Left lung (tissue), 10 donors: ENCODE data around the gene SUMF2. TPM values are rescaled to one million over a fixed set of nuclear protein-coding genes. Genes with fewer than 3 reads are reported as not detected.

ENCODE experiments used
- ATAC-seq: fragments of 200-7000 bp; cut with Tn5 transposase; one replicate; pipeline ENCODE4 v1.9.1; 2020; ENCODE audit warnings: moderate library complexity
- DNase-seq, 4 donors: peaks; one replicate each; pipeline ENCODE4 v3.0.0-alpha.2; 2013 to 2020
- H3K27ac ChIP-seq, 2 donors: fragments of 200-600 bp; sonication (generic) in 1 of 2; one replicate each; pipeline versions ENCODE4 v1.5.0 to v1.8.0; 2020 to 2021
- H3K27me3 ChIP-seq, 2 donors: fragments of 200-600 bp; sonication (generic) in 1 of 2; one replicate each; pipeline versions ENCODE4 v1.5.0 to v1.8.0; 2020 to 2021
- H3K36me3 ChIP-seq, 2 donors: fragments of 200-600 bp; sonication (generic) in 1 of 2; one replicate each; pipeline versions ENCODE4 v1.5.0 to v1.8.0; 2020 to 2021
- H3K4me1 ChIP-seq, 2 donors: fragments of 200-600 bp; one replicate each; pipeline ENCODE4 v1.8.0; 2021
- H3K4me3 ChIP-seq, 2 donors: fragments of 200-600 bp; sonication (generic) in 1 of 2; one replicate each; pipeline versions ENCODE4 v1.5.0 to v1.8.0; 2020 to 2021; ENCODE audit warnings: mild to moderate bottlenecking in 1 of 2
- H3K9me3 ChIP-seq, 2 donors: fragments of 200-600 bp; sonication (generic) in 1 of 2; one replicate each; pipeline versions ENCODE4 v1.5.0 to v1.8.0; 2020 to 2021
- CTCF ChIP-seq, 2 donors: fragments of 200-600 bp; sonication (generic) in 1 of 2; IDR thresholded peaks; one replicate each; pipeline versions ENCODE4 v1.5.0 to v1.8.0; 2021; ENCODE audit warnings: antibody characterized with exemption in 2 of 2
- intact Hi-C, 2 donors: fragments of 100-400 bp; cut with DNase I; formaldehyde crosslinking; loops; one replicate each; pipeline versions ENCODE4 v1.11.2 to v1.14.2; 2022
- polyA plus RNA-seq, 6 donors: library from polyadenylated mRNA; unstranded; fragments of 120-200 nt; gene quantifications; one replicate each; pipeline ENCODE4 v1.2.1, GENCODE V29; 2013; ENCODE audit not compliant: insufficient read length in 6 of 6
- total RNA-seq, 2 donors: library from RNA; stranded (reverse); fragmentation: NEBNext Ultra II Directional; extraction: Animal tissue kit (Norgen Biotek cat#: 25700); gene quantifications; one replicate each; pipeline ENCODE4 v1.2.1, GENCODE V29; 2021
- donor health status: DM: no; HTN: yes; CAD: no.
- donor health status: DM: no; HTN: no; CAD: no.

SUMF2 gene
- total and polyA plus RNA-seq, 8 donors: 105 to 151 (median 114) TPM

GRCh38 chr7:56127241-56127975 lies 63.3 kb downstream of the SUMF2 start:
- H3K36me3 ChIP-seq: no peaks in the 10 kb centered on the region
- intact Hi-C loops: no loop called here
- no peaks in the 10 kb centered on the region for H3K27me3 ChIP-seq
- H3K4me1 ChIP-seq: no peaks in the 10 kb centered on the region
- no peaks in the 10 kb centered on the region for H3K9me3 ChIP-seq
- DNase-seq (no peak), ATAC-seq (no peak)
- H3K27ac ChIP-seq: no peak overlapping the region
- no peak overlapping the region for H3K4me3 ChIP-seq
- no peak for TF ChIP-seq CTCF (IDR thresholded peaks at IDR 0.05)

Other genes starting within 250 kb of the SUMF2 start
- not detected for gene SEPTIN14, start 201.5 kb upstream of the SUMF2 start, total RNA-seq
- gene SEPTIN14, start 201.5 kb upstream of the SUMF2 start, polyA plus RNA-seq: under 1 TPM; 0.43 to 0.73 (median 0.58) TPM
- gene ZNF713, start 176.8 kb upstream of the SUMF2 start, total RNA-seq: 1 to 10 TPM; 3.7 to 4.6 TPM
- 10 to 100 TPM; 15.1 to 21.0 (median 16.3) TPM for gene ZNF713, start 176.8 kb upstream of the SUMF2 start, polyA plus RNA-seq
- gene MRPS17, start 112.4 kb upstream of the SUMF2 start, total RNA-seq: 10 to 100 TPM in 1 of 2 donors, 1 to 10 TPM in 1; 9.8 to 14.8 TPM
- 10 to 100 TPM; 12.4 to 16.5 (median 13.9) TPM for gene MRPS17, start 112.4 kb upstream of the SUMF2 start, polyA plus RNA-seq
- 10 to 100 TPM; 52.4 to 55.1 TPM for gene NIPSNAP2, start 99.7 kb upstream of the SUMF2 start, total RNA-seq
- gene NIPSNAP2, start 99.7 kb upstream of the SUMF2 start, polyA plus RNA-seq: 100 to 1,000 TPM in 2 of 6 donors, 10 to 100 TPM in 4; 85.6 to 101 (median 87.6) TPM
- 10 to 100 TPM; 13.7 to 19.5 TPM for gene PSPH, start 12.8 kb upstream of the SUMF2 start, total RNA-seq
- 10 to 100 TPM; 14.1 to 25.0 (median 21.9) TPM for gene PSPH, start 12.8 kb upstream of the SUMF2 start, polyA plus RNA-seq
- 100 to 1,000 TPM in 1 of 2 donors, 10 to 100 TPM in 1; 84.9 to 127 TPM for gene CCT6A, start 12.5 kb upstream of the SUMF2 start, total RNA-seq
- gene CCT6A, start 12.5 kb upstream of the SUMF2 start, polyA plus RNA-seq: 100 to 1,000 TPM; 187 to 225 (median 218) TPM
- gene PHKG1, start 28.7 kb downstream of the SUMF2 start, total RNA-seq: 1 to 10 TPM in 1 of 2 donors, under 1 TPM in 1; 0.32 to 1.8 TPM
- 1 to 10 TPM; 1.8 to 3.9 (median 2.9) TPM for gene PHKG1, start 28.7 kb downstream of the SUMF2 start, polyA plus RNA-seq
- gene CHCHD2, start 42.2 kb downstream of the SUMF2 start, total RNA-seq: 100 to 1,000 TPM; 243 to 302 TPM
- 100 to 1,000 TPM; 211 to 249 (median 229) TPM for gene CHCHD2, start 42.2 kb downstream of the SUMF2 start, polyA plus RNA-seq
- 1 to 10 TPM in 1 of 2 donors, under 1 TPM in 1; 0.99 to 4.6 TPM for gene NUPR2, start 52.1 kb downstream of the SUMF2 start, total RNA-seq
- 1 to 10 TPM; 3.4 to 4.2 (median 4.0) TPM for gene NUPR2, start 52.1 kb downstream of the SUMF2 start, polyA plus RNA-seq